Small intestine (tissue), 7 donors: ENCODE measurements around the gene KRT12. TPM values are rescaled to one million over a fixed set of nuclear protein-coding genes. Genes with fewer than 3 reads are reported as not detected.
A peak's percentile ranks its signal among the peaks of the same experiment; 100 is the strongest.

Source experiments
- DNase-seq, 2 donors: peaks; one replicate each; pipeline versions ENCODE4 v3.0.0 to v3.0.0-alpha.2; 2013
- FAIRE-seq: peaks from 2 replicates; lab custom pipeline; 2012; peaks lifted over from hg19 to GRCh38; lab: Jason Lieb, UNC
- H3K27ac ChIP-seq, 3 donors: one replicate each; pipeline ENCODE4 v1.5.1; 2013; ENCODE audit warnings: low read length in 2 of 3, mild to moderate bottlenecking in 2 of 3, control low read depth in 1 of 3, inconsistent platforms in 1 of 3, low read depth in 1 of 3, moderate library complexity in 1 of 3
- H3K27me3 ChIP-seq, 3 donors: one replicate each; pipeline ENCODE4 v1.6.1; 2013; ENCODE audit warnings: low read length in 3 of 3, inconsistent platforms in 1 of 3; ENCODE audit not compliant: control insufficient read depth in 3 of 3, insufficient read depth in 3 of 3
- H3K36me3 ChIP-seq, 3 donors: one replicate each; pipeline ENCODE4 v1.6.1; 2013; ENCODE audit warnings: low read length in 3 of 3, inconsistent platforms in 1 of 3, low read depth in 1 of 3, mild to moderate bottlenecking in 1 of 3, moderate library complexity in 1 of 3; ENCODE audit not compliant: control insufficient read depth in 3 of 3, insufficient read depth in 2 of 3
- H3K4me1 ChIP-seq, 3 donors: one replicate each; pipeline ENCODE4 v1.6.1; 2013; ENCODE audit warnings: low read length in 2 of 3, inconsistent platforms in 1 of 3, low read depth in 1 of 3, mild to moderate bottlenecking in 1 of 3, moderate library complexity in 1 of 3; ENCODE audit not compliant: control insufficient read depth in 3 of 3, insufficient read depth in 2 of 3
- H3K4me3 ChIP-seq, 3 donors: one replicate each; pipeline ENCODE4 v1.5.1; 2013; ENCODE audit warnings: low read length in 3 of 3, control low read depth in 1 of 3, inconsistent platforms in 1 of 3, low read depth in 1 of 3, mild to moderate bottlenecking in 1 of 3, moderate library complexity in 1 of 3
- H3K9me3 ChIP-seq, 2 donors: one replicate each; pipeline ENCODE4 v1.6.1; 2013; ENCODE audit warnings: low read depth in 1 of 2, low read length in 1 of 2; ENCODE audit not compliant: control insufficient read depth in 2 of 2, insufficient read depth in 1 of 2
- WGBS, 3 donors: extraction: QIAGEN DNeasy Blood & Tissue Kit; methylation state at CpG; one replicate each; pipeline ENCODE4 v1.1.7; 2013; 5-methylcytosine and 5-hydroxymethylcytosine counted together
- polyA plus RNA-seq, 4 donors: library from polyadenylated mRNA; stranded (reverse) in 3 of 4; unstranded in 1 of 4; fragments of 200-250 nt in 3 of 4; fragments of 120-200 nt in 1 of 4; gene quantifications; one replicate each; pipeline versions ENCODE4 v1.2.1 to v1.2.3, GENCODE V29; 2013
- donor health status: healthy with polysubstance abuse.
- donor health status: control.
- donor health status: control.
- donor health status: Bipolar disorder and iron deficiency.
- donor health status: healthy.

KRT12 gene
- polyA plus RNA-seq, 4 donors = 0.28 to 9.2 (median 3.1) TPM

GRCh38 chr17:40830085-40830776 lies 36.8 kb downstream of the KRT12 start:
- no peak for DNase-seq
- Histone ChIP-seq H3K4me3 (no peak overlapping the region), H3K27me3 (no peaks in the 10 kb centered on the region), H3K27ac (no peak overlapping the region), H3K4me1 (no peaks in the 10 kb centered on the region), H3K9me3 (no peaks in the 10 kb centered on the region), H3K36me3 (peaks cover 0 to 7% (median 0%) of the 10 kb centered on the region in 3 donors)
- 85 to 86% (median 86%) methylated on average over 2 of the region's 2 CpGs for WGBS, 3 donors
- no peak for FAIRE-seq

GRCh38 chr17:40828454-40829044 lies 38.5 kb downstream of the KRT12 start:
- no peaks in the 10 kb centered on the region for H3K9me3 ChIP-seq
- H3K27me3 ChIP-seq = no peaks in the 10 kb centered on the region
- no peak overlapping the region for H3K4me3 ChIP-seq
- H3K4me1 ChIP-seq = no peaks in the 10 kb centered on the region
- WGBS, 3 donors = 86 to 94% (median 88%) methylated on average over 4 of the region's 4 CpGs
- H3K27ac ChIP-seq = no peak overlapping the region
- DNase-seq (no peak), FAIRE-seq (no peak)
- no peaks in the 10 kb centered on the region for H3K36me3 ChIP-seq

- DNase-seq (no peak), FAIRE-seq (no peak)
- no peaks in the 10 kb centered on the region for H3K4me1 ChIP-seq
- H3K36me3 ChIP-seq = no peaks in the 10 kb centered on the region
- H3K27me3 ChIP-seq = no peaks in the 10 kb centered on the region
- no peak overlapping the region for H3K4me3 ChIP-seq
- no peak overlapping the region for H3K27ac ChIP-seq
- 71 to 83% (median 77%) methylated on average over 7 of the region's 7 CpGs for WGBS, 3 donors
- H3K9me3 ChIP-seq = no peaks in the 10 kb centered on the region
Measured at GRCh38 chr17:40827746-40828453, 39.1 kb downstream of the KRT12 start.

GRCh38 chr17:40825599-40825998 lies 41.4 kb downstream of the KRT12 start:
- H3K36me3 ChIP-seq = peaks cover 0 to 5% (median 0%) of the 10 kb centered on the region in 3 donors
- 90 to 93% (median 90%) methylated on average over 2 of the region's 2 CpGs for WGBS, 3 donors
- H3K4me1 ChIP-seq = no peaks in the 10 kb centered on the region
- DNase-seq (no peak), FAIRE-seq (no peak)
- H3K27ac ChIP-seq = no peak overlapping the region
- H3K27me3 ChIP-seq = no peaks in the 10 kb centered on the region
- H3K9me3 ChIP-seq = no peaks in the 10 kb centered on the region
- H3K4me3 ChIP-seq = no peak overlapping the region

GRCh38 chr17:40824015-40824832 lies 42.8 kb downstream of the KRT12 start:
- no peak for FAIRE-seq
- Histone ChIP-seq H3K36me3 (peaks cover 0 to 5% (median 0%) of the 10 kb centered on the region in 3 donors), H3K9me3 (no peaks in the 10 kb centered on the region), H3K27me3 (no peaks in the 10 kb centered on the region), H3K27ac (no peak overlapping the region), H3K4me1 (peaks cover 0 to 4% (median 0%) of the 10 kb centered on the region in 3 donors), H3K4me3 (no peak overlapping the region)
- DNase-seq = no peak
- WGBS, 3 donors = 90 to 94% (median 91%) methylated on average over 1 of the region's 1 CpG

GRCh38 chr17:40822132-40822812 lies 44.8 kb downstream of the KRT12 start, which contains the start of gene KRT10:
KRT10 (minus strand) TSS chr17:40822614; CDS start chr17:40822585, 29 bp downstream.
- peaks cover 0 to 2% of the 10 kb centered on the region in 2 donors for H3K9me3 ChIP-seq
- peaks cover 0 to 5% (median 2%) of the 10 kb centered on the region in 3 donors for H3K36me3 ChIP-seq
- 79 to 91% (median 90%) methylated on average over 7 of the region's 7 CpGs for WGBS, 3 donors
- no peak within 1 kb of the TSS for H3K27ac ChIP-seq
- no peak within 1 kb of the TSS for H3K4me3 ChIP-seq
- peaks cover 0 to 7% (median 0%) of the 10 kb centered on the region in 3 donors for H3K4me1 ChIP-seq
- H3K27me3 ChIP-seq = no peaks in the 10 kb centered on the region
- DNase-seq = peak in 1 of 2 donors; percentile 15
- no peak for FAIRE-seq

- Histone ChIP-seq H3K4me1 (peaks cover 0 to 7% (median 0%) of the 10 kb centered on the region in 3 donors), H3K27ac (no peak overlapping the region), H3K27me3 (no peaks in the 10 kb centered on the region), H3K36me3 (peaks cover 0 to 7% (median 5%) of the 10 kb centered on the region in 3 donors), H3K9me3 (peaks cover 0 to 6% of the 10 kb centered on the region in 2 donors), H3K4me3 (no peak overlapping the region)
- no peak for DNase-seq
- no peak for FAIRE-seq
Measured at GRCh38 chr17:40821536-40821935, 45.5 kb downstream of the KRT12 start.
